Measurements from ENCODE around the gene PPM1L. TPM values are rescaled to one million over a fixed set of nuclear protein-coding genes. Genes with fewer than 3 reads are reported as not detected.

PPM1L gene
- total and polyA plus RNA-seq, 9 donors = 2.2 to 12.1 (median 10.2) TPM

DNA sequence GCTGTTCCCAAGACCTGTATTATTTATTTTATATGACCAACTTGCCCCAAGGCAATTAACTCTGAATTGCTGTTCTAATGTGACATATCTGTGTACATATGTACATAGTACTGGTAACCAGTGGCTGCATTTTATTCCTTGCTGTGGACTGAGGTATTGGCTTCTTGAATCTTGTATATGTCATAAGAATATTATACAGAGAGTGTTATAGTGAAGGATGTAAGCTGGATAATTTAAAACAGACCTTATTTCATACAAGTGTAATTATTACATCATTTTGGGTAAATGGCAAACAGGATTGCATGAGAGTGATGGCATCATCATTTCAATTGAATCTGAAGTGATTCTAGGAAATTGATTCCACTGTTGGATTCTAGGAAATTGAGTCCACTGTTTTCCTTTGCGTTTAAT lies 316.2 kb downstream of the PPM1L start:
- no peak for DNase-seq
- TF ChIP-seq, protein P1, sequence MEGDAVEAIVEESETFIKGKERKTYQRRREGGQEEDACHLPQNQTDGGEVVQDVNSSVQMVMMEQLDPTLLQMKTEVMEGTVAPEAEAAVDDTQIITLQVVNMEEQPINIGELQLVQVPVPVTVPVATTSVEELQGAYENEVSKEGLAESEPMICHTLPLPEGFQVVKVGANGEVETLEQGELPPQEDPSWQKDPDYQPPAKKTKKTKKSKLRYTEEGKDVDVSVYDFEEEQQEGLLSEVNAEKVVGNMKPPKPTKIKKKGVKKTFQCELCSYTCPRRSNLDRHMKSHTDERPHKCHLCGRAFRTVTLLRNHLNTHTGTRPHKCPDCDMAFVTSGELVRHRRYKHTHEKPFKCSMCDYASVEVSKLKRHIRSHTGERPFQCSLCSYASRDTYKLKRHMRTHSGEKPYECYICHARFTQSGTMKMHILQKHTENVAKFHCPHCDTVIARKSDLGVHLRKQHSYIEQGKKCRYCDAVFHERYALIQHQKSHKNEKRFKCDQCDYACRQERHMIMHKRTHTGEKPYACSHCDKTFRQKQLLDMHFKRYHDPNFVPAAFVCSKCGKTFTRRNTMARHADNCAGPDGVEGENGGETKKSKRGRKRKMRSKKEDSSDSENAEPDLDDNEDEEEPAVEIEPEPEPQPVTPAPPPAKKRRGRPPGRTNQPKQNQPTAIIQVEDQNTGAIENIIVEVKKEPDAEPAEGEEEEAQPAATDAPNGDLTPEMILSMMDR (IDR thresholded peaks at IDR 0.05) = no peak
- no peak for TF ChIP-seq EP300 (IDR thresholded peaks at IDR 0.05)
- no peak for TF ChIP-seq POLR2A (IDR thresholded peaks at IDR 0.05)
- Histone ChIP-seq H3K27me3 (no peaks in the 10 kb centered on the region), H3K4me3 (no peak overlapping the region), H3K4me1 (ENCODE audit: insufficient read depth) (no peaks in the 10 kb centered on the region), H3K36me3 (no peaks in the 10 kb centered on the region), H3K9me3 (no peaks in the 10 kb centered on the region), H3K27ac (no peak overlapping the region)
- intact Hi-C loops (cut with DNase I) = no loop called here
- WGBS, 3 donors = 94 to 97% (median 94%) methylated on average over 1 of the region's 1 CpG

DNA sequence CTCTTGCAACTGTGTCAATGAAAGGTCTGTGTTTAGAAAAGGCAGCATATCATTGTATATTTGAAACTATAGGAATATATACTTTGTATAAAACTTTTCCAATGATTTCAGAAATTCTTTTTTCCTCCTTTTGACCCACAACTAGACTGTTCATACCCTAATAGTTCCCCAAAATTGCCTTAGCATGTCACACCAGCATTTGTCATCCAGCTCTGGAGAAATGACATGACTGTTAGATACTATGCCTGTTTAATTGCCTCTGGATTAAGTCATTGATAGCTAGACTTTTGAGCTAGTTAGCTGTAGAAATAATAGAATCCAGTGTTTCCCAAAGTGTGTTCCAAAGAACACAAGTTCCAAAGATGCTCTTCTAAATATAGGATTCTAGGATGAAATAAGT lies 316.7 kb downstream of the PPM1L start:
- no peaks in the 10 kb centered on the region for H3K4me1 ChIP-seq (ENCODE audit: insufficient read depth)
- intact Hi-C loops (cut with DNase I) = no loop called here
- no peak overlapping the region for H3K27ac ChIP-seq
- no peaks in the 10 kb centered on the region for H3K9me3 ChIP-seq
- no peaks in the 10 kb centered on the region for H3K27me3 ChIP-seq
- H3K4me3 ChIP-seq = no peak overlapping the region
- TF ChIP-seq POLR2A (IDR thresholded peaks at IDR 0.05) (no peak), EP300 (IDR thresholded peaks at IDR 0.05) (no peak)
- TF ChIP-seq, protein P1 (IDR thresholded peaks at IDR 0.05) = no peak
- DNase-seq = no peak
- H3K36me3 ChIP-seq = no peaks in the 10 kb centered on the region

DNA sequence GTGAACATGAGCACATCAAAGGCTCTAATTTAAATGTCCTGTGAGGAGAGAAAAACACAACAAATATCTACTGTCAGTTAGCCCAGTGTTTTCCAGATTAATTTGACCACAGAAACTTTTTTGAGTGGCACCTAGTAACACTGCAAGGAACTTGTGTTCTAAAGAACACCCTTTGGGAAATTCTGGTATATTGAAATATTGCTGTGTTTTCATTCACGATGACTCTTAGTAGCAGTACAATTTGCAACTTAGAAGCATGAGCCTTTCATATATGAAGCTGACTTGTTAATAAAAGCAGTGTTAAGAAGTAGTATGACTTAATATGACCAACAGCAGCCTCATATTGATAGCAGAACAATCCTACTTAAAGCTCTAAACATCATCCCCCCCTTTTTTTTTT lies 317.1 kb downstream of the PPM1L start:
- no peaks in the 10 kb centered on the region for H3K9me3 ChIP-seq
- DNase-seq = no peak
- H3K4me1 ChIP-seq (ENCODE audit: insufficient read depth) = no peaks in the 10 kb centered on the region
- H3K36me3 ChIP-seq = no peaks in the 10 kb centered on the region
- intact Hi-C loops (cut with DNase I) = no loop called here
- H3K27ac ChIP-seq = no peak overlapping the region
- TF ChIP-seq POLR2A (IDR thresholded peaks at IDR 0.05) (no peak), EP300 (IDR thresholded peaks at IDR 0.05) (no peak)
- TF ChIP-seq, protein P1 (IDR thresholded peaks at IDR 0.05) = no peak
- H3K27me3 ChIP-seq = no peaks in the 10 kb centered on the region
- H3K4me3 ChIP-seq = no peak overlapping the region
- WGBS, 3 donors = 93 to 100% (median 97%) methylated on average over 1 of the region's 1 CpG

DNA sequence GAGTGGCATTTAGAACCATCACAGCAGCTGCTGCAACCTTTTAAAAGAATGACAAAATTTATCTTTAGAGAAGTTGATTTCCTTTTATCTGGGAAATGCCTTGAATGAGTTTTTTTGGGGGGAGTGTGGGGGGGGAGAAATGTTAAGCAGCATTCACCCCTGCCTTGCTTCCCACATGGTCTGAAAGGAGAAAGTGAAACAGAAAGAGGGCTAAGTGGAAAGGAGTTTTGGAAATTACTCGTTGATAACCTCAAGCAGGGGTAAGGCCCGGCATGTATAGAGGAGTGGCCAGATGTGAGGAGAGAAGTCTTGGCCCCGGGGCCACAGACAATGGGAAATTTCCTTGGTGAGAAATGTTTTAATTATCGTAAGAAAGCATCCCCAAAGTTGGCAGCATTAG lies 325.6 kb downstream of the PPM1L start:
- no peaks in the 10 kb centered on the region for H3K27me3 ChIP-seq
- no peak overlapping the region for H3K4me3 ChIP-seq
- 9 to 13% (median 10%) methylated on average over 4 of the region's 4 CpGs for WGBS, 3 donors
- peaks cover 2% of the 10 kb centered on the region for H3K4me1 ChIP-seq (ENCODE audit: insufficient read depth)
- no peak overlapping the region for H3K27ac ChIP-seq
- intact Hi-C loops (cut with DNase I) = no loop called here
- TF ChIP-seq EP300 (IDR thresholded peaks at IDR 0.05) = no peak
- TF ChIP-seq POLR2A (IDR thresholded peaks at IDR 0.05) = no peak
- TF ChIP-seq, protein P1 (IDR thresholded peaks at IDR 0.05) = no peak
- H3K9me3 ChIP-seq = no peaks in the 10 kb centered on the region
- DNase-seq = no peak
- H3K36me3 ChIP-seq = no peaks in the 10 kb centered on the region

DNA sequence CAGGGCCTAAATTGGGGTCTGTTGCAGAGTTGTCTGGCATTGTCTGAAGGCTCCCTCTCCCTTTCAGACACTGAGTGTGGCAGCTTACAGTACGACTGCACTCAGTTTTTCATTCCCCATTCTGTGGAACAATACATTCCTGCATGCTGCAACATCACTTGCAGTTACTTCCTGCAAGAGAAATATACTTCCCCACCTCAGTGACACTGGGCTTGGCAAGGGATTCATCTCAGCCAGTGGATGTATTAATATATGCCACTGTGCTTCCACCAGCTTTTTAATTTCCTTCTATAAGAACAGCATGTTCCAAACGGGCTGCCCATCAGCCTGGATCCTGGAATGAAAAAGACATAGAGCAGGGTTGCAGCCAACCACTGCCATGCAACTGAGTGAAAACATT lies 326.0 kb downstream of the PPM1L start:
- no peak overlapping the region for H3K4me3 ChIP-seq
- WGBS, 3 donors = 18 to 23% (median 18%) methylated on average over 2 of the region's 2 CpGs
- no peaks in the 10 kb centered on the region for H3K36me3 ChIP-seq
- H3K9me3 ChIP-seq = no peaks in the 10 kb centered on the region
- H3K27ac ChIP-seq = no peak overlapping the region
- DNase-seq = no peak
- TF ChIP-seq EP300 (IDR thresholded peaks at IDR 0.05) (no peak), POLR2A (IDR thresholded peaks at IDR 0.05) (no peak)
- TF ChIP-seq, protein P1 (IDR thresholded peaks at IDR 0.05) = no peak
- intact Hi-C loops (cut with DNase I) = no loop called here
- H3K4me1 ChIP-seq (ENCODE audit: insufficient read depth) = peaks cover 2% of the 10 kb centered on the region
- no peaks in the 10 kb centered on the region for H3K27me3 ChIP-seq

Data from ovary (tissue), 9 donors.